Measurements from ENCODE around the gene TEX14.

The TEX14 gene

GRCh38 chr17:58564971-58565370 is 126.9 kb downstream of the TEX14 start:
- Histone ChIP-seq H3K27ac (ENCODE audit: low read depth, low read length) (no peak overlapping the region), H3K9ac (ENCODE audit: low read length) (no peak overlapping the region), H3K9me3 (ENCODE audit: insufficient read depth, low read length) (no peaks in the 10 kb centered on the region), H3K79me2 (ENCODE audit: insufficient read depth, low read length) (no peaks in the 10 kb centered on the region), H3K36me3 (ENCODE audit: low read length) (no peaks in the 10 kb centered on the region), H3K9me2 (replicated peaks; ENCODE audit: insufficient read depth, low read length) (no peaks in the 10 kb centered on the region), H3K4me3 (ENCODE audit: insufficient read depth, low read length, poor library complexity, severe bottlenecking) (no peak overlapping the region), H3K27me3 (ENCODE audit: low read length) (no peaks in the 10 kb centered on the region), H3F3A (ENCODE audit: insufficient read depth) (no peaks in the 10 kb centered on the region), H2AFZ (ENCODE audit: low read depth, low read length, severe bottlenecking) (no peak overlapping the region), H4K20me1 (ENCODE audit: low read depth, low read length) (no peaks in the 10 kb centered on the region), H3K4me2 (ENCODE audit: low read depth, low read length, poor library complexity, severe bottlenecking) (no peak overlapping the region)
- TF ChIP-seq EZH2phosphoT487 (conservative IDR thresholded peaks at IDR 0.05; ENCODE audit: low read length) (no peak), CTCF (IDR thresholded peaks at IDR 0.05; ENCODE audit: insufficient read depth, low read length, poor library complexity, severe bottlenecking) (no peak)

GRCh38 chr17:58564243-58564642 is 127.6 kb downstream of the TEX14 start:
- Histone ChIP-seq H3K9me2 (replicated peaks; ENCODE audit: insufficient read depth, low read length) (no peaks in the 10 kb centered on the region), H3K27me3 (ENCODE audit: low read length) (no peaks in the 10 kb centered on the region), H3K9ac (ENCODE audit: low read length) (no peak overlapping the region), H2AFZ (ENCODE audit: low read depth, low read length, severe bottlenecking) (no peak overlapping the region), H3F3A (ENCODE audit: insufficient read depth) (no peaks in the 10 kb centered on the region), H3K4me2 (ENCODE audit: low read depth, low read length, poor library complexity, severe bottlenecking) (no peak overlapping the region), H4K20me1 (ENCODE audit: low read depth, low read length) (no peaks in the 10 kb centered on the region), H3K27ac (ENCODE audit: low read depth, low read length) (no peak overlapping the region), H3K79me2 (ENCODE audit: insufficient read depth, low read length) (no peaks in the 10 kb centered on the region), H3K4me3 (ENCODE audit: insufficient read depth, low read length, poor library complexity, severe bottlenecking) (no peak overlapping the region), H3K9me3 (ENCODE audit: insufficient read depth, low read length) (no peaks in the 10 kb centered on the region), H3K36me3 (ENCODE audit: low read length) (no peaks in the 10 kb centered on the region)
- TF ChIP-seq CTCF (IDR thresholded peaks at IDR 0.05; ENCODE audit: insufficient read depth, low read length, poor library complexity, severe bottlenecking) (no peak), EZH2phosphoT487 (conservative IDR thresholded peaks at IDR 0.05; ENCODE audit: low read length) (no peak)

- TF ChIP-seq CTCF (IDR thresholded peaks at IDR 0.05; ENCODE audit: insufficient read depth, low read length, poor library complexity, severe bottlenecking), result no peak
- no peak for TF ChIP-seq EZH2phosphoT487 (conservative IDR thresholded peaks at IDR 0.05; ENCODE audit: low read length)
- H3K4me2 ChIP-seq (ENCODE audit: low read depth, low read length, poor library complexity, severe bottlenecking), result no peak overlapping the region
Measured at GRCh38 chr17:58560511-58560910, 131.3 kb downstream of the TEX14 start.

More at GRCh38 chr17:58560511-58560910, 131.3 kb downstream of the TEX14 start:
- Histone ChIP-seq H3F3A (ENCODE audit: insufficient read depth) (no peaks in the 10 kb centered on the region), H3K9me3 (ENCODE audit: insufficient read depth, low read length) (no peaks in the 10 kb centered on the region), H3K79me2 (ENCODE audit: insufficient read depth, low read length) (no peaks in the 10 kb centered on the region), H4K20me1 (ENCODE audit: low read depth, low read length) (no peaks in the 10 kb centered on the region), H3K9ac (ENCODE audit: low read length) (no peak overlapping the region), H3K27me3 (ENCODE audit: low read length) (no peaks in the 10 kb centered on the region), H3K27ac (ENCODE audit: low read depth, low read length) (no peak overlapping the region), H3K9me2 (replicated peaks; ENCODE audit: insufficient read depth, low read length) (no peaks in the 10 kb centered on the region), H2AFZ (ENCODE audit: low read depth, low read length, severe bottlenecking) (no peak overlapping the region), H3K36me3 (ENCODE audit: low read length) (no peaks in the 10 kb centered on the region), H3K4me3 (ENCODE audit: insufficient read depth, low read length, poor library complexity, severe bottlenecking) (no peak overlapping the region)

Measured in SU-DHL-6 (cell line).